RPMI7951 (cell line): ENCODE data around the gene LRP11. TPM values are rescaled to one million over a fixed set of nuclear protein-coding genes. Genes with fewer than 3 reads are reported as not detected.

Source experiments
- DNase-seq: peaks from one replicate; pipeline ENCODE4 v3.0.0-alpha.2; 2012; ENCODE audit warnings: low read depth
- total RNA-seq: library from RNA; depleted of rRNA; stranded (reverse); fragments of >200 nt; shearing (Covaris generic); gene quantifications from 2 replicates; pipeline ENCODE4 v1.2.3, GENCODE V29; 2014; rRNA removed

LRP11 gene
- total RNA-seq, 1 experiment from 2014 or later: 67.4 TPM

- DNase-seq: no peak
These were observed 80.6 kb downstream of the LRP11 start for GRCh38 chr6:149783551-149783950.

GRCh38 chr6:149782337-149782736, 81.8 kb downstream of the LRP11 start:
- DNase-seq: no peak

- DNase-seq: no peak
These were observed 82.4 kb downstream of the LRP11 start for GRCh38 chr6:149781715-149782114.

- DNase-seq: no peak
These were observed 84.6 kb downstream of the LRP11 start for GRCh38 chr6:149779644-149779963.

- DNase-seq: no peak
These were observed 86.5 kb downstream of the LRP11 start for GRCh38 chr6:149777624-149778023.

- DNase-seq: no peak
These were observed 92.2 kb downstream of the LRP11 start for GRCh38 chr6:149771925-149772324.

- no peak for DNase-seq
These were observed 93.0 kb downstream of the LRP11 start for GRCh38 chr6:149771185-149771584.

- DNase-seq: no peak
These were observed 94.5 kb downstream of the LRP11 start for GRCh38 chr6:149769676-149770075.

Other genes with a start within 250 kb of the LRP11 start
- 39.9 and 43.1 TPM in 2 replicates for gene KATNA1, start 215.6 kb downstream of the LRP11 start, total RNA-seq
- 18.8 and 23.1 TPM in 2 replicates for gene LATS1, start 146.3 kb downstream of the LRP11 start, total RNA-seq
- 45.7 and 47.9 TPM in 2 replicates for gene NUP43, start 117.8 kb downstream of the LRP11 start, total RNA-seq
- gene PCMT1, start 114.6 kb downstream of the LRP11 start, total RNA-seq: 215 and 312 TPM in 2 replicates
- 1.6 and 2.0 TPM in 2 replicates for gene RAET1E, start 33.8 kb upstream of the LRP11 start, total RNA-seq
- gene RAET1G, start 58.8 kb upstream of the LRP11 start, total RNA-seq: 9.9 and 13.4 TPM in 2 replicates
- gene ULBP2, start 77.7 kb upstream of the LRP11 start, total RNA-seq: 21.8 and 21.9 TPM in 2 replicates
- gene ULBP1, start 99.6 kb upstream of the LRP11 start, total RNA-seq: 0.20 and 0.36 TPM in 2 replicates
- gene RAET1L, start 161.2 kb upstream of the LRP11 start, total RNA-seq: not detected in 2 replicates
- 8.9 and 13.6 TPM in 2 replicates for gene ULBP3, start 204.8 kb upstream of the LRP11 start, total RNA-seq